SK-N-SH (cell line): Measurements from ENCODE around the gene BAIAP2L1. TPM values are rescaled to one million over a fixed set of nuclear protein-coding genes. Genes with fewer than 3 reads are reported as not detected.

Source experiments
- CTCF ChIA-PET: fragments of 300-600, 350-600 bp; formaldehyde crosslinking; extraction: SDS; loops from one replicate; lab custom pipeline; 2021; lab: Yijun Ruan, JAX
- POLR2A ChIA-PET: fragments of 350-600 bp; sonication (Branson Sonifier 250); formaldehyde crosslinking; extraction: SDS; loops from one replicate; lab custom pipeline; 2020; ENCODE audit warnings: antibody characterized with exemption, inconsistent platforms; lab: Yijun Ruan, JAX
- DNase-seq: peaks from one replicate; pipeline ENCODE4 v3.0.0; 2012
- H2AFZ ChIP-seq: fragments of 200-600 bp; sonication (generic); 2 replicates; pipeline ENCODE4 v1.8.1; 2016; ENCODE audit warnings: antibody characterized with exemption, mild to moderate bottlenecking, low read depth
- H3F3A ChIP-seq: fragments of 200-600 bp; sonication (generic); replicated peaks from 2 replicates; pipeline ENCODE3; 2016; ENCODE audit warnings: antibody characterized with exemption, mild to moderate bottlenecking; ENCODE audit not compliant: insufficient read depth
- H3K27ac ChIP-seq, 2 experiments: fragments of 200-500 bp in 1 of 2; fragments of 200-600 bp in 1 of 2; sonication (Bioruptor generic) in 1 of 2; sonication (generic), shearing (Covaris generic) in 1 of 2; 2 replicates each; pipeline versions ENCODE4 v1.5.1 to v1.6.1; 2014 to 2016; ENCODE audit warnings: low read depth in 2 of 2, inconsistent platforms in 1 of 2, low read length in 1 of 2, mild to moderate bottlenecking in 1 of 2, mixed read lengths in 1 of 2
- H3K27me3 ChIP-seq: fragments of 200-600 bp; sonication (generic), shearing (Covaris generic); 2 replicates; pipeline ENCODE4 v1.6.1; 2016; ENCODE audit warnings: mixed run types; ENCODE audit not compliant: insufficient read depth
- H3K36me3 ChIP-seq, 2 experiments: fragments of 200-500 bp in 1 of 2; fragments of 200-600 bp in 1 of 2; sonication (Bioruptor generic) in 1 of 2; sonication (generic) in 1 of 2; replicated peaks in 1 of 2; 2 replicates each; pipeline versions ENCODE3 to v1.5.1; 2014 to 2016; ENCODE audit warnings: low read length in 1 of 2, mild to moderate bottlenecking in 1 of 2; ENCODE audit not compliant: insufficient read depth in 2 of 2, control insufficient read depth in 1 of 2
- H3K4me1 ChIP-seq, 2 experiments: fragments of 200-500 bp in 1 of 2; fragments of 200-600 bp in 1 of 2; sonication (Bioruptor generic) in 1 of 2; sonication (generic), shearing (Covaris generic) in 1 of 2; 2 replicates each; pipeline versions ENCODE4 v1.5.1 to v1.6.1; 2014 to 2016; ENCODE audit warnings: low read depth in 1 of 2, low read length in 1 of 2, mixed run types in 1 of 2; ENCODE audit not compliant: insufficient read depth in 2 of 2, control insufficient read depth in 1 of 2
- H3K4me2 ChIP-seq: fragments of 200-600 bp; sonication (generic), shearing (Covaris generic); 2 replicates; pipeline ENCODE4 v1.6.1; 2017; ENCODE audit warnings: mixed run types
- H3K4me3 ChIP-seq, 2 experiments: fragments of 200-500 bp in 1 of 2; fragments of 200-600 bp in 1 of 2; sonication (Bioruptor generic) in 1 of 2; sonication (generic), shearing (Covaris generic) in 1 of 2; 2 replicates each; pipeline versions ENCODE4 v1.5.1 to v1.8.1; 2014 to 2016; ENCODE audit warnings: low read depth in 2 of 2, inconsistent platforms in 1 of 2, low read length in 1 of 2, mild to moderate bottlenecking in 1 of 2, mixed read lengths in 1 of 2, moderate library complexity in 1 of 2
- H3K79me2 ChIP-seq: fragments of 200-600 bp; sonication (generic); 2 replicates; pipeline ENCODE4 v1.8.1; 2017; ENCODE audit warnings: mild to moderate bottlenecking; ENCODE audit not compliant: insufficient read depth
- H3K9ac ChIP-seq: fragments of 200-600 bp; sonication (generic); 2 replicates; pipeline ENCODE4 v1.6.1; 2017; ENCODE audit warnings: mixed run types
- H3K9me2 ChIP-seq: fragments of 200-600 bp; sonication (generic); 2 replicates; pipeline ENCODE4 v1.6.1; 2017; ENCODE audit warnings: mixed run types
- H3K9me3 ChIP-seq: fragments of 200-600 bp; sonication (generic); 2 replicates; pipeline ENCODE4 v1.6.1; 2017; ENCODE audit warnings: mixed run types, mild to moderate bottlenecking, moderate library complexity
- H4K20me1 ChIP-seq: fragments of 200-600 bp; sonication (generic); 2 replicates; pipeline ENCODE4 v1.6.1; 2017; ENCODE audit warnings: mild to moderate bottlenecking, mixed run types; ENCODE audit not compliant: insufficient read depth
- CHD2 ChIP-seq: fragments of 150-350 bp; IDR thresholded peaks from 2 replicates; pipeline ENCODE4 v1.6.1; 2018; ENCODE audit warnings: low read length; ENCODE audit not compliant: partially characterized antibody
- EZH2phosphoT487 ChIP-seq: fragments of 200-600 bp; sonication (generic); IDR thresholded peaks from 2 replicates; pipeline ENCODE4 v1.6.1; 2017; ENCODE audit warnings: low read depth, mixed run types, mild to moderate bottlenecking, antibody characterized with exemption, moderate library complexity, borderline replicate concordance
- FOSL2 ChIP-seq: IDR thresholded peaks from 2 replicates; pipeline ENCODE4 v1.4.0; 2012; ENCODE audit warnings: low read depth, mild to moderate bottlenecking, moderate library complexity, borderline replicate concordance
- GABPA ChIP-seq: IDR thresholded peaks from 2 replicates; pipeline ENCODE4 v1.4.0; 2012; ENCODE audit warnings: low read depth, mild to moderate bottlenecking
- MEF2A ChIP-seq: IDR thresholded peaks from 2 replicates; pipeline ENCODE4 v1.4.0; 2012; ENCODE audit warnings: low read depth, borderline replicate concordance
- NRF1 ChIP-seq: IDR thresholded peaks from 2 replicates; pipeline ENCODE4 v1.6.1; 2012; ENCODE audit warnings: low read depth, mild to moderate bottlenecking, low read length
- POLR2AphosphoS5 ChIP-seq: IDR thresholded peaks from 2 replicates; pipeline ENCODE4 v1.6.1; 2012; ENCODE audit warnings: low read depth, low read length
- RAD21 ChIP-seq: IDR thresholded peaks from 2 replicates; pipeline ENCODE4 v1.6.1; 2012; ENCODE audit warnings: mild to moderate bottlenecking, low read length
- RCOR1 ChIP-seq: fragments of 150-350 bp; IDR thresholded peaks from 2 replicates; pipeline ENCODE4 v1.6.1; 2017; ENCODE audit warnings: antibody characterized with exemption, low read length
- TEAD4 ChIP-seq: IDR thresholded peaks from 2 replicates; pipeline ENCODE4 v1.4.0; 2012; ENCODE audit warnings: mild to moderate bottlenecking, borderline replicate concordance; ENCODE audit not compliant: insufficient read depth
- WGBS: methylation state at CpG from one replicate; pipeline ENCODE4 v1.1.6; 2017; ENCODE audit warnings: low lambda C conversion rate; 5-methylcytosine and 5-hydroxymethylcytosine counted together
- polyA plus RNA-seq, 3 experiments: library from polyadenylated mRNA; depleted of rRNA; stranded (reverse); fragments of >200 nt; gene quantifications; 2 replicates each; pipeline ENCODE4 v1.2.3, GENCODE V29; 2012
- TF ChIP-seq, protein P1 (sequence below): fragments of 200-600 bp; sonication (generic); IDR thresholded peaks from 2 replicates; pipeline ENCODE4 v1.6.1; 2017; ENCODE audit warnings: antibody characterized with exemption, mild to moderate bottlenecking, moderate library complexity
- TF ChIP-seq, protein P2 (sequence below): fragments of 150-350 bp; IDR thresholded peaks from 2 replicates; pipeline ENCODE4 v1.6.1; 2016; ENCODE audit warnings: mild to moderate bottlenecking, low read depth, low read length
- TF ChIP-seq, protein P3 (sequence below): IDR thresholded peaks from 2 replicates; pipeline ENCODE4 v1.6.1; 2012; ENCODE audit warnings: mild to moderate bottlenecking, low read depth, low read length, moderate library complexity
- TF ChIP-seq, protein P4 (sequence below): IDR thresholded peaks from 2 replicates; pipeline ENCODE4 v1.4.0; 2012; ENCODE audit warnings: low read depth

Gene BAIAP2L1
- polyA plus RNA-seq, 1 of the 3 experiments (the other 2 are of a cell fraction) = 8.8 TPM

DNA sequence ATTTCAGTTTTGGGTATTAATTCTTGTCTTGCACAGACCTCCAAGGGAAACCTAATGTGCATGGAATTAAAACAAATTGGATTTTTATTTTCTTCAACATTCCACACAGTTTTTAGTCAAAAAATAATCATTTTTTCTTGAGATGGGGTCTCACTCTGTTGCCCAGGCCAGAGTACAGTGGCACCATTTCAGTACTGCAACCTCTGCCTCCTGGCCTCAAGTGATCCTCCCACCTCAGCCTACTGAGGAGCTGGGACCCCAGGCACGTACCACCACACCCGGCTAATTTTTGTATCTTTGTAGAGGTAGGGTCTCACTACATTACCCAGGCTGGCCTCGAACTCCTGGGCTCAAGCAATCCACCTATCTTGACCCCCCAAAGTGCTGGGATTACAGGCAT is 4.9 kb downstream of the BAIAP2L1 start:
- H4K20me1 ChIP-seq = 0 out of 2 replicates have a peak, but pooled peaks cover 3% of the 10 kb centered on the region
- peaks cover 4 to 9% of the 10 kb centered on the region in 2 experiments; a peak in 2 of 4 replicates for H3K4me1 ChIP-seq
- TF ChIP-seq MEF2A (no peak), POLR2AphosphoS5 (no peak), TEAD4 (no peak), EZH2phosphoT487 (no peak), NRF1 (no peak), GABPA (no peak)
- TF ChIP-seq, protein P1, sequence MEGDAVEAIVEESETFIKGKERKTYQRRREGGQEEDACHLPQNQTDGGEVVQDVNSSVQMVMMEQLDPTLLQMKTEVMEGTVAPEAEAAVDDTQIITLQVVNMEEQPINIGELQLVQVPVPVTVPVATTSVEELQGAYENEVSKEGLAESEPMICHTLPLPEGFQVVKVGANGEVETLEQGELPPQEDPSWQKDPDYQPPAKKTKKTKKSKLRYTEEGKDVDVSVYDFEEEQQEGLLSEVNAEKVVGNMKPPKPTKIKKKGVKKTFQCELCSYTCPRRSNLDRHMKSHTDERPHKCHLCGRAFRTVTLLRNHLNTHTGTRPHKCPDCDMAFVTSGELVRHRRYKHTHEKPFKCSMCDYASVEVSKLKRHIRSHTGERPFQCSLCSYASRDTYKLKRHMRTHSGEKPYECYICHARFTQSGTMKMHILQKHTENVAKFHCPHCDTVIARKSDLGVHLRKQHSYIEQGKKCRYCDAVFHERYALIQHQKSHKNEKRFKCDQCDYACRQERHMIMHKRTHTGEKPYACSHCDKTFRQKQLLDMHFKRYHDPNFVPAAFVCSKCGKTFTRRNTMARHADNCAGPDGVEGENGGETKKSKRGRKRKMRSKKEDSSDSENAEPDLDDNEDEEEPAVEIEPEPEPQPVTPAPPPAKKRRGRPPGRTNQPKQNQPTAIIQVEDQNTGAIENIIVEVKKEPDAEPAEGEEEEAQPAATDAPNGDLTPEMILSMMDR = no peak
- TF ChIP-seq, protein P2, sequence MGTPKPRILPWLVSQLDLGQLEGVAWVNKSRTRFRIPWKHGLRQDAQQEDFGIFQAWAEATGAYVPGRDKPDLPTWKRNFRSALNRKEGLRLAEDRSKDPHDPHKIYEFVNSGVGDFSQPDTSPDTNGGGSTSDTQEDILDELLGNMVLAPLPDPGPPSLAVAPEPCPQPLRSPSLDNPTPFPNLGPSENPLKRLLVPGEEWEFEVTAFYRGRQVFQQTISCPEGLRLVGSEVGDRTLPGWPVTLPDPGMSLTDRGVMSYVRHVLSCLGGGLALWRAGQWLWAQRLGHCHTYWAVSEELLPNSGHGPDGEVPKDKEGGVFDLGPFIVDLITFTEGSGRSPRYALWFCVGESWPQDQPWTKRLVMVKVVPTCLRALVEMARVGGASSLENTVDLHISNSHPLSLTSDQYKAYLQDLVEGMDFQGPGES = no peak
- TF ChIP-seq, protein P3, sequence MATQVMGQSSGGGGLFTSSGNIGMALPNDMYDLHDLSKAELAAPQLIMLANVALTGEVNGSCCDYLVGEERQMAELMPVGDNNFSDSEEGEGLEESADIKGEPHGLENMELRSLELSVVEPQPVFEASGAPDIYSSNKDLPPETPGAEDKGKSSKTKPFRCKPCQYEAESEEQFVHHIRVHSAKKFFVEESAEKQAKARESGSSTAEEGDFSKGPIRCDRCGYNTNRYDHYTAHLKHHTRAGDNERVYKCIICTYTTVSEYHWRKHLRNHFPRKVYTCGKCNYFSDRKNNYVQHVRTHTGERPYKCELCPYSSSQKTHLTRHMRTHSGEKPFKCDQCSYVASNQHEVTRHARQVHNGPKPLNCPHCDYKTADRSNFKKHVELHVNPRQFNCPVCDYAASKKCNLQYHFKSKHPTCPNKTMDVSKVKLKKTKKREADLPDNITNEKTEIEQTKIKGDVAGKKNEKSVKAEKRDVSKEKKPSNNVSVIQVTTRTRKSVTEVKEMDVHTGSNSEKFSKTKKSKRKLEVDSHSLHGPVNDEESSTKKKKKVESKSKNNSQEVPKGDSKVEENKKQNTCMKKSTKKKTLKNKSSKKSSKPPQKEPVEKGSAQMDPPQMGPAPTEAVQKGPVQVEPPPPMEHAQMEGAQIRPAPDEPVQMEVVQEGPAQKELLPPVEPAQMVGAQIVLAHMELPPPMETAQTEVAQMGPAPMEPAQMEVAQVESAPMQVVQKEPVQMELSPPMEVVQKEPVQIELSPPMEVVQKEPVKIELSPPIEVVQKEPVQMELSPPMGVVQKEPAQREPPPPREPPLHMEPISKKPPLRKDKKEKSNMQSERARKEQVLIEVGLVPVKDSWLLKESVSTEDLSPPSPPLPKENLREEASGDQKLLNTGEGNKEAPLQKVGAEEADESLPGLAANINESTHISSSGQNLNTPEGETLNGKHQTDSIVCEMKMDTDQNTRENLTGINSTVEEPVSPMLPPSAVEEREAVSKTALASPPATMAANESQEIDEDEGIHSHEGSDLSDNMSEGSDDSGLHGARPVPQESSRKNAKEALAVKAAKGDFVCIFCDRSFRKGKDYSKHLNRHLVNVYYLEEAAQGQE = no peak
- ChIA-PET POLR2A (no interaction called here), CTCF (interaction anchor here (1.3 kb wide), 1 partner anchor 25 kb away, joined by 3 read pairs; no protein-coding TSS in a partner anchor)
- no peak for DNase-seq
- no peak overlapping the region for H2AFZ ChIP-seq
- no peaks in the 10 kb centered on the region for H3K36me3 ChIP-seq
- H3K27me3 ChIP-seq = no peaks in the 10 kb centered on the region
- no peak overlapping the region for H3K4me3 ChIP-seq
- H3K9me3 ChIP-seq = no peaks in the 10 kb centered on the region
- H3K79me2 ChIP-seq = no peaks in the 10 kb centered on the region
- H3K9ac ChIP-seq = no peak overlapping the region
- no peaks in the 10 kb centered on the region for H3K9me2 ChIP-seq
- H3K4me2 ChIP-seq = no peak overlapping the region
- H3F3A ChIP-seq = peaks cover 26% of the 10 kb centered on the region
- no peak overlapping the region for H3K27ac ChIP-seq
- WGBS = 96% methylated on average over 3 of the region's 3 CpGs

DNA sequence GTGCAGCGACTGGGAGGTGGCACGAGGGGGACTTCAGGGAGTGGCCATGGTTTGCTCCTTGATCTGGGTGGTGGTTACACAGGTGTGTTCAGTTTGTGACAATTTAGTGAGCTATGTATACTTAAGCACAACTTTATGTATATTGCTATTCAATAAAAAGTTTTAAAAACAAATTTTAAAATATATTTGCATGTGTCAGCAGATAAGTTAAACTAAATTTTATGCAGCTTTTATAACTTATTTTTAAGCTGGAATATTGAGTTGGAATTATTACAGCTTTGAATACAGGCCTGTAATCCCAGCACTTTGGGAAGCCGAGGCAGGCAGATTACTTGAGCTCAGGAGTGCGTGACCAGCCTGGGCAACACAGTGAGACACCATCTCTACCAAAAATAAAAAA is 5.4 kb downstream of the BAIAP2L1 start:
- WGBS = 93% methylated on average over 4 of the region's 4 CpGs
- Histone ChIP-seq H3F3A (peaks cover 26% of the 10 kb centered on the region), H3K27me3 (no peaks in the 10 kb centered on the region), H3K9me2 (no peaks in the 10 kb centered on the region), H3K79me2 (no peaks in the 10 kb centered on the region), H3K4me2 (no peak overlapping the region), H4K20me1 (0 out of 2 replicates have a peak, but pooled peaks cover 3% of the 10 kb centered on the region), H3K9ac (no peak overlapping the region), H3K4me1 (peaks cover 4 to 9% of the 10 kb centered on the region in 2 experiments; a peak in 2 of 4 replicates), H3K9me3 (no peaks in the 10 kb centered on the region), H3K36me3 (no peaks in the 10 kb centered on the region), H3K27ac (no peak overlapping the region), H3K4me3 (no peak overlapping the region), H2AFZ (no peak overlapping the region)
- CTCF ChIA-PET = no interaction called here
- TF ChIP-seq CHD2 = no peak
- no peak for TF ChIP-seq RAD21
- TF ChIP-seq MEF2A = no peak
- no peak for TF ChIP-seq POLR2AphosphoS5
- no peak for TF ChIP-seq RCOR1
- no peak for TF ChIP-seq FOSL2
- TF ChIP-seq, protein P4, sequence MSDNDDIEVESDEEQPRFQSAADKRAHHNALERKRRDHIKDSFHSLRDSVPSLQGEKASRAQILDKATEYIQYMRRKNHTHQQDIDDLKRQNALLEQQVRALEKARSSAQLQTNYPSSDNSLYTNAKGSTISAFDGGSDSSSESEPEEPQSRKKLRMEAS = no peak
- POLR2A ChIA-PET = no interaction called here
- no peak for DNase-seq
